ENCODE data around the gene PALLD.

Gene PALLD

DNA sequence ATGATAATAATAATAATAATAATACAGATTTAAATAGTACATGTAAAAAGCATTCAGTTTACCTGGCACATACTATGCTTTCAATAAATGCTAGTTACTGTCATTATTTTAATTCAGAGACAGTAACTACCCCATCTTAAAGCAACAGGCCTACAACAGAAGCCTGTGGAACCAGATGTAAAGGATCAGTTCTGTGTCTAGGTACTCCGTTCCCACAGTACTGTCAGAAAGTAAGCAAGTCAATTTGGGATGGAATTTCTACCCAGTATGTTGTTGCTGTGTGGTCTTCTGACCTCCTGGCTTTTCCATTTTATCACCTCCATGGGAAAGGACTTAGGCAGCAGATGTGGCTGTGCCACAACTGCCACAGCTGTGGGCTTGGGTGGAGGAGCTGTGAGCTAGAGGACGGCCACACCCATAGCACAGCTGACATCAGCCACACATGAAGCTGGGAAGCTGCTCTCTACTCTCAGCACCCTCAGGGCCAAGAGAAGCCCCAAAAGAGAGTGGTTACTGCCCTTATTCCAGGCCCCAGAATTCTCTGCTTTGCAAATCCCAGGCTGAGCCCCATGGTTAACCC lies 410.4 kb downstream of the PALLD start:
- H3K4me3 ChIP-seq, result no peak overlapping the region
- no peak for DNase-seq (ENCODE audit: low spot score)
- TF ChIP-seq, protein P1, sequence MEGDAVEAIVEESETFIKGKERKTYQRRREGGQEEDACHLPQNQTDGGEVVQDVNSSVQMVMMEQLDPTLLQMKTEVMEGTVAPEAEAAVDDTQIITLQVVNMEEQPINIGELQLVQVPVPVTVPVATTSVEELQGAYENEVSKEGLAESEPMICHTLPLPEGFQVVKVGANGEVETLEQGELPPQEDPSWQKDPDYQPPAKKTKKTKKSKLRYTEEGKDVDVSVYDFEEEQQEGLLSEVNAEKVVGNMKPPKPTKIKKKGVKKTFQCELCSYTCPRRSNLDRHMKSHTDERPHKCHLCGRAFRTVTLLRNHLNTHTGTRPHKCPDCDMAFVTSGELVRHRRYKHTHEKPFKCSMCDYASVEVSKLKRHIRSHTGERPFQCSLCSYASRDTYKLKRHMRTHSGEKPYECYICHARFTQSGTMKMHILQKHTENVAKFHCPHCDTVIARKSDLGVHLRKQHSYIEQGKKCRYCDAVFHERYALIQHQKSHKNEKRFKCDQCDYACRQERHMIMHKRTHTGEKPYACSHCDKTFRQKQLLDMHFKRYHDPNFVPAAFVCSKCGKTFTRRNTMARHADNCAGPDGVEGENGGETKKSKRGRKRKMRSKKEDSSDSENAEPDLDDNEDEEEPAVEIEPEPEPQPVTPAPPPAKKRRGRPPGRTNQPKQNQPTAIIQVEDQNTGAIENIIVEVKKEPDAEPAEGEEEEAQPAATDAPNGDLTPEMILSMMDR (IDR thresholded peaks at IDR 0.05), result no peak
- H3K27ac ChIP-seq, result peak overlapping the region; percentile 50 to 58

DNA sequence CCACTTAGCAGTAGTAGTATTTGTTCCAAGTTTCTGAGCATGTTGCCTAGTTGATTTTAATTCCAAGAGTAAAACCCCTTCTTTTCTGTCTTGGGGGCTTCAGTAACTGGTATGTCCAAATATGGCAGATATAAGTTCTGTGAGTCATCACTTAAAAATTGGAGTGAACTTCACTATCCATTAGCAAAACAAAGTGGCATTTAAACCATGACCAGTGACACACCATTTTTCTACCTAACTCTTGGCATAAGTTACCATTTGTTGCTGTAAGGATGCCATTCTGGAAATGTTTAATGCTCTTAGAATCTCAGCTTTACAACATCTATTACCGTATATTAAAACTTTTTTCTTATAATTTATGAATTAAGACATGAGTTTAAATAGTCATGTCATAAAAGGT lies 411.2 kb downstream of the PALLD start:
- H3K27ac ChIP-seq, result peak overlapping the region; percentile 50 to 58
- H3K4me3 ChIP-seq, result no peak overlapping the region
- no peak for DNase-seq (ENCODE audit: low spot score)
- TF ChIP-seq, protein P1 (IDR thresholded peaks at IDR 0.05), result no peak

DNA sequence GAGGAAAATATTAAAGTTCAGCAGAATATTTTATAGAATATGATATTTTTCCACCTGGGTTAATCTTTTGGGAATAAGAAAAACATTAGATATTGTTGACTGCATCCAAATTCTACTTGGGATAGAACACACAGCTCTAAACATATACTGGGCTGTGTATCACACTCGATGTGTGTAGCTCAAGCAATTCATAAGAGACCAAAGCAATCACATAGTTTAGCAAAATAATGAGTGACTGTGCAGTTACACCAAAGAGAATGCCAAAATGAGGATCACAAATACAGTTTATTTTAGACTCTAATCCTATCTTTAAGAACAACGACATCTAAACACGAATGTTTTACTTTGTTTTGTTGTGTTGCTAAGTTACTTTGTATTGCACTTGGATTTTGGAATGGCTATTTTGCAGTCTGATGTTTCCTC lies 412.0 kb downstream of the PALLD start:
- TF ChIP-seq, protein P1 (IDR thresholded peaks at IDR 0.05), result no peak
- no peak overlapping the region for H3K4me3 ChIP-seq
- no peak for DNase-seq (ENCODE audit: low spot score)
- peak overlapping the region; percentile 15 to 17 for H3K27ac ChIP-seq

DNA sequence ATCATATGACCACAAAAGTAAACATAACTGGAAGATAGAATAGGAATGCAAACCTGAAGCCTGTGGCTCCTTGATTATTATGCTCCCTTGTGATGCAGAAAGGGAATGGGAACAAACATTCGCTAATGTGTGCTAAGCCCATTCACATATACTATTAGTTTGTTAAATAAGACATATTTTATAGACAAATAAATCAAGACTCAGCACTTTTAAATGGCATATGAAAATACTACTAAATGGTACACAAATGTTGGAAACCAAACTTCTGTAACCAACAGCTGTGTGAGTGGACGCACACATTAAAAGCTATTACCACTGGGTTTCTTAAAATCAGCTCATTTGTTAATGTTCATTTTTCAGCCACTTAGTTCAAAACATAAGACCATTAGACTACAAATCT lies 417.2 kb downstream of the PALLD start:
- no peak overlapping the region for H3K4me3 ChIP-seq
- H3K27ac ChIP-seq, result no peak overlapping the region
- DNase-seq (ENCODE audit: low spot score), result no peak
- TF ChIP-seq, protein P1 (IDR thresholded peaks at IDR 0.05), result no peak

DNA sequence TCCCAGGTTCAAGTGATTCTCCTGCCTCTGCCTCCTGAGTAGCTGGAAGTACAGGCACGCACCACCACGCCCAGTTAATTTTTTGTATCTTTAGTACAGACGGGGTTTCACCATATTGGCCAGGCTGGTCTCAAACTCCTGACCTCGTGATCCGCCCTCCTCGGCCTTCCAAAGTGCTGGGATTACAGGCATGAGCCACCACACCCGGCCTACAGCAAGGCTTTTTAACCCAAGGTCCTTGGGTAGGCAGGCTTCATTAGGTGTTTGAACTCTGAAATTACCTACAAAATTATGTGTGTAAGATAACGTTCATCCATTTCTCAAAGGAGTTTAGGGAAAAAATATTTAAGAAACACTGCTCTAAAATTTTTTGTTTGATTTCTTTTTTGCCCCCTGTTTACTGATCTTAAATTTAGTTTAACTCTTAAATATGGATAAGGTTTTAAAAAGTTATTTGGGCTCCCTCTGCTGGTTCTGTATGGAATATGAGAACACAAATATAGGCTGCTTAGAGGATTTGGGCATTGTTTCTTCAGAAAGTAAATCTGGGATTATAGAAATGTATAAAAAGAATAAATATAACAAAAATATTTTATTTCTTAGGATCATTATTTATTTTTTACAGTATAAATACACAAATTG lies 420.4 kb downstream of the PALLD start:
- H3K4me3 ChIP-seq, result no peak overlapping the region
- no peak overlapping the region for H3K27ac ChIP-seq
- no peak for DNase-seq (ENCODE audit: low spot score)
- TF ChIP-seq, protein P1 (IDR thresholded peaks at IDR 0.05), result no peak

DNA sequence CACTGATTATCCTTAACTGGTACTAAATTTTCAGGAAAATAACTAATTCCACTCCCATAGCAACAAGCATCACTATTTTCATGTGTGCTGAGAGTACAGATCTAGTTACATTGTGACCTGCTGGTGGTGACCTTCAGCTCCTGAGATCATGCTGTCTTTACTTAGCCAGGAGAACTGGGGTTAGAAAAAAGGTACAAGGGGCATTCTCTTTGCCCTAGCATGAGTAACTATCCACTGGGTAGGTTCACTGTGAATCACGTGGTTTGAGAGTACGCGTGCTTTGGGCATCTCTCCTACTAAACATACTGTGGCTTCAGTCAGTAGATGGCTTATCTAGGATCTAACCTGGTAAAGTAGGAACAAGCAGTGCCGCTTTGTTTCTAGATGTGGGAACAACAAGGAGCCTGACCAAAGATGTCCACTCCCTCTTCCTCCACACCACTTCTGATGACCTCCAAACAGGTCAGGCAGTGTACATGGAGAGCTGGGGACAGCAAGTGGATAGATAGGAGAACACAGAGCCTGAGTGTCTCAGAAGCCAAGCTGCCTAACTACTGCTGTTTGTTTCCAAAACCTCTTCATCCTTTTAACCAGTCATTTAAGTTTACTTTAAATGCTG lies 423.0 kb downstream of the PALLD start:
- peak overlapping the region in 1 of 2 donors; percentile 64 for H3K27ac ChIP-seq
- DNase-seq (ENCODE audit: low spot score), result no peak
- TF ChIP-seq, protein P1 (IDR thresholded peaks at IDR 0.05), result no peak
- H3K4me3 ChIP-seq, result no peak overlapping the region

All from coronary artery (tissue), 2 donors.